ENCODE results near the gene GFPT2.

Gene GFPT2

DNA sequence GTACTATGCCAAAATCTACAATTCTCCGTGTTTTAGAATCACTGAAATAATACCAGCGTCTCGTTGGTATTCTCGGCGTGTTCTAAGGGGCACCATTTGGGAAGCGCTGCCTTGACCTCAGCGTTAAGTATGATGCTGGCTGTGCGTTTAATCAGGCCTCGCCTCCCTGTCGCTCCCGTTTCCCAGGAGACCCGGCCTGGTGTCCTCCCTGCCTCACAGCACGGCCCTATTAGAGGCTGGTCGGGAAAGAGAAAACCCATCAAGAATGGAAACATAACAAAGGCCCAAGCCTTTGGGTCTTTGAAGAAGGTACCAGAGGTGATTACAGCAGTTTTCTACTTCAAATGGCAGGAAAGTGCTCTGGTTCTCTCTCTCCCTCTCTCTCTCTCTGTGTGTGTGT is 30.0 kb downstream of the GFPT2 start:
- no peaks in the 10 kb centered on the region for H3K36me3 ChIP-seq (ENCODE audit: insufficient read depth)
- H3K9ac ChIP-seq, result no peak overlapping the region
- H2AFZ ChIP-seq (ENCODE audit: low read depth), result no peak overlapping the region
- H3K4me2 ChIP-seq, result no peak overlapping the region
- TF ChIP-seq CTCF (conservative IDR thresholded peaks at IDR 0.05; ENCODE audit: low read depth, low read length), result no peak
- no peaks in the 10 kb centered on the region for H4K20me1 ChIP-seq (ENCODE audit: insufficient read depth)
- H3K27me3 ChIP-seq (ENCODE audit: insufficient read depth, low read depth), result no peaks in the 10 kb centered on the region
- H3K79me2 ChIP-seq (ENCODE audit: insufficient read depth, low read depth), result no peaks in the 10 kb centered on the region
- H3K4me3 ChIP-seq (IDR thresholded peaks at IDR 0.05; ENCODE audit: insufficient read depth, low read depth, low read length), result no peak overlapping the region
- H3K27ac ChIP-seq, result no peak overlapping the region
- no peaks in the 10 kb centered on the region for H3K4me1 ChIP-seq (ENCODE audit: low read depth, poor library complexity, severe bottlenecking)

DNA sequence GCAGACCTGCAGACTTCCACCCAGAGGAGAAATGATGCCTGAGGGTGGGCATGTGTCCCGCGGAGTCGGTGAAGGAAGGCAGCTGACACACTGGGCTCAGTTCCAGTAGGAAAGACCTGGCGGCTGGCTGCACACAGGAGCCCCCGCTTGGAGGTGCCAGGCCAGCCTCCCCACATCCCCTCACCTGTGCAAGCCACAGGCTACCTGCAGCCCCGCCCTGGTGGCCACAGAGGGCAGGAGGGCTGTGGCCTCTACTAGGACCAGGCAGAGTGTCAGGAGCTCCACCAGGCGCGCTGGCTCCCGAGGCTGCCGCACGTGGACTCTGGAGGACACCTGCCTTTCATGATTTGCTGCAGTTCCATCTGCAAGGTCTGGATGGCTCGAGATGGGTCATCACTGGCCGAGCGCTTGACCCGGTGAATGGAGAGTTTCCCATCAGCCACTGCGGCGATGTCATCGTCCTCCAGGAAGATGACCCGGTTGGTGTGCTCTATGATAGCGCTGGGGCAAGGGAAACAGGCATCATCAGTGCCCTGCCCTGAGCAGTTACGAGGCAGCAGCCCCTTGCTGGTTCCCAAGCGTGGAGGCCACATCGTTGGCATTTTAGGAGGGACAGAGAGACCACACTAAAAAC is 34.6 kb downstream of the GFPT2 start:
- H3K4me1 ChIP-seq (ENCODE audit: low read depth, poor library complexity, severe bottlenecking), result no peaks in the 10 kb centered on the region
- no peak overlapping the region for H3K4me2 ChIP-seq
- H2AFZ ChIP-seq (ENCODE audit: low read depth), result no peak overlapping the region
- H3K4me3 ChIP-seq (IDR thresholded peaks at IDR 0.05; ENCODE audit: insufficient read depth, low read depth, low read length), result no peak overlapping the region
- no peaks in the 10 kb centered on the region for H4K20me1 ChIP-seq (ENCODE audit: insufficient read depth)
- no peak for TF ChIP-seq CTCF (conservative IDR thresholded peaks at IDR 0.05; ENCODE audit: low read depth, low read length)
- H3K27me3 ChIP-seq (ENCODE audit: insufficient read depth, low read depth), result no peaks in the 10 kb centered on the region
- no peak overlapping the region for H3K27ac ChIP-seq
- H3K9ac ChIP-seq, result no peak overlapping the region
- H3K79me2 ChIP-seq (ENCODE audit: insufficient read depth, low read depth), result no peaks in the 10 kb centered on the region
- H3K36me3 ChIP-seq (ENCODE audit: insufficient read depth), result no peaks in the 10 kb centered on the region

DNA sequence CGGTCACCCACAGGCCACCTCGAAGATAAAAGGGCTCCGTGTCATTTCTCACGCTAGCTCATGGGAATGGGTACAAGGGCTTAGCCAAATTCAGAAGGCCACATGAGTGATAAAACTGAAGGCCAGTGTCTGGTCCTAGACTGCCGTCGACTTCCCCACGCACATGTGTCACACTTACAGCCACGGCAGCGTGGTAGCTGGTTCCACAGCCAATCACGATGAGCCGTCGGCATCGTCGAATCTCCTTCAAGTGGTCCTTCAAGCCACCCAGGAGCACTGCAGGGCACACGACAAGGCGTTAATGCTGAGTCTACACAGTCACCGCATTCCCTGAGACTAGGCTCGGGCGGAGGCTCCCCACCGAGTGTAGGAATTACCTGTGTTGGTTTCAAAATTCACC is 36.5 kb downstream of the GFPT2 start:
- H2AFZ ChIP-seq (ENCODE audit: low read depth), result no peak overlapping the region
- H3K4me1 ChIP-seq (ENCODE audit: low read depth, poor library complexity, severe bottlenecking), result no peaks in the 10 kb centered on the region
- H4K20me1 ChIP-seq (ENCODE audit: insufficient read depth), result no peaks in the 10 kb centered on the region
- TF ChIP-seq CTCF (conservative IDR thresholded peaks at IDR 0.05; ENCODE audit: low read depth, low read length), result no peak
- H3K27me3 ChIP-seq (ENCODE audit: insufficient read depth, low read depth), result no peaks in the 10 kb centered on the region
- H3K9ac ChIP-seq, result no peak overlapping the region
- H3K4me2 ChIP-seq, result no peak overlapping the region
- H3K4me3 ChIP-seq (IDR thresholded peaks at IDR 0.05; ENCODE audit: insufficient read depth, low read depth, low read length), result no peak overlapping the region
- H3K79me2 ChIP-seq (ENCODE audit: insufficient read depth, low read depth), result no peaks in the 10 kb centered on the region
- H3K36me3 ChIP-seq (ENCODE audit: insufficient read depth), result no peaks in the 10 kb centered on the region
- H3K27ac ChIP-seq, result no peak overlapping the region

DNA sequence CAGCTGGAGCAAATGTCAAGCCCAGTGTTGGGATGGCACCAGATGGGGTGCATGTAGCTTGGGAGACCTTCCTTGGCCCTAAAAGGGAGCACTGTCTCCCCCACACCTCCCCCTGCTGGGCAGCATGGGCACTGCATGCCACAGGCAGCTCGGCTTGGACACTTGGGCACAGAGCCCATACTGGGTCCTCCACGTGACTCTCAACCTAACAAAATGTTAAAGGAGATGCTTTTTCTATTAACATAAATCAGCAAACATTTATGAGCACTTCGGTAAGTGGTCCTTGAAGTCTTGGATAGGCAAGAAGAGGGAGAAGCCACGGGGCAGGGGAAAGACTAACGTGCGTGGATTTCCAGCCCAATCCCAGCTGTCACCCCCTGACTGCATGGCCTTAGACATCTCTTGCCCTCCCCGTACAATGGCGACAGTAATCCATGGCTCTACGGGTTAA is 37.3 kb downstream of the GFPT2 start:
- Histone ChIP-seq H3K27ac (no peak overlapping the region), H3K4me2 (no peak overlapping the region), H3K36me3 (ENCODE audit: insufficient read depth) (no peaks in the 10 kb centered on the region), H3K9ac (no peak overlapping the region), H3K4me1 (ENCODE audit: low read depth, poor library complexity, severe bottlenecking) (no peaks in the 10 kb centered on the region), H3K79me2 (ENCODE audit: insufficient read depth, low read depth) (no peaks in the 10 kb centered on the region), H2AFZ (ENCODE audit: low read depth) (no peak overlapping the region), H3K4me3 (IDR thresholded peaks at IDR 0.05; ENCODE audit: insufficient read depth, low read depth, low read length) (no peak overlapping the region), H4K20me1 (ENCODE audit: insufficient read depth) (no peaks in the 10 kb centered on the region), H3K27me3 (ENCODE audit: insufficient read depth, low read depth) (no peaks in the 10 kb centered on the region)
- peak; percentile 72 for TF ChIP-seq CTCF (conservative IDR thresholded peaks at IDR 0.05; ENCODE audit: low read depth, low read length)

Measured in KMS-11 (cell line).